B cell (primary cell): ENCODE measurements around the gene EGFLAM. TPM values are rescaled to one million over a fixed set of nuclear protein-coding genes. Genes with fewer than 3 reads are reported as not detected.

Experiments
- ATAC-seq: fragments of 200-7000 bp; cut with Tn5 transposase; one replicate; pipeline ENCODE4 v1.10.0; 2021; ENCODE audit warnings: low read depth, mild to moderate bottlenecking, moderate number of reproducible peaks, moderate library complexity
- CTCF ChIA-PET: fragments of 350-600 bp; sonication (Branson Sonifier 250); formaldehyde crosslinking; loops from one replicate; lab custom pipeline; 2021; ENCODE audit warnings: antibody characterized with exemption, inconsistent platforms; lab: Charles Lee
- POLR2A ChIA-PET: fragments of 350-600 bp; sonication (Branson Sonifier 250); formaldehyde crosslinking; loops from one replicate; lab custom pipeline; 2021; ENCODE audit warnings: antibody characterized with exemption; lab: Charles Lee
- DNase-seq: peaks from one replicate; pipeline ENCODE4 v3.0.0; 2013
- H2AFZ ChIP-seq: 2 replicates; pipeline ENCODE4 v1.6.1; 2012; ENCODE audit warnings: mild to moderate bottlenecking, low read depth, low read length; ENCODE audit not compliant: insufficient read depth, poor library complexity, severe bottlenecking
- H3K27ac ChIP-seq, 2 donors: 1 replicate in 1 of 2; 2 replicates in 1 of 2; pipeline ENCODE4 v1.5.1; 2012 to 2013; ENCODE audit warnings: low read length in 2 of 2, mild to moderate bottlenecking in 2 of 2, moderate library complexity in 1 of 2
- H3K27me3 ChIP-seq, 4 experiments: fragments of 200-600 bp in 1 of 4; sonication (generic) in 1 of 4; replicated peaks in 1 of 4; 1 replicate in 2 of 4; 2 replicates in 2 of 4; pipeline versions ENCODE4 v1.6.1 to v1.7.0; 2013 to 2016; ENCODE audit warnings: low read length in 3 of 4, mild to moderate bottlenecking in 2 of 4, mixed read lengths in 1 of 4, moderate library complexity in 1 of 4; ENCODE audit not compliant: insufficient read depth in 4 of 4, control insufficient read depth in 3 of 4; ENCODE audit errors: control extremely low read depth in 1 of 4
- H3K36me3 ChIP-seq, 2 experiments: replicated peaks in 1 of 2; 1 replicate in 1 of 2; 2 replicates in 1 of 2; pipeline versions ENCODE4 v1.6.1 to v1.7.1; 2013; ENCODE audit warnings: low read length in 1 of 2; ENCODE audit not compliant: insufficient read depth in 2 of 2, control insufficient read depth in 1 of 2; ENCODE audit errors: control extremely low read depth in 1 of 2, extremely low read depth in 1 of 2
- H3K4me1 ChIP-seq, 2 donors: fragments of 200-600 bp in 1 of 2; sonication (generic) in 1 of 2; 1 replicate in 1 of 2; 2 replicates in 1 of 2; pipeline versions ENCODE4 v1.5.1 to v1.6.1; 2013 to 2017; ENCODE audit warnings: low read length in 2 of 2; ENCODE audit not compliant: control insufficient read depth in 2 of 2, insufficient read depth in 2 of 2
- H3K4me2 ChIP-seq: replicated peaks from 2 replicates; pipeline ENCODE3; 2012; ENCODE audit warnings: mild to moderate bottlenecking, low read depth, low read length; ENCODE audit not compliant: poor library complexity, severe bottlenecking
- H3K4me3 ChIP-seq, 5 experiments: fragments of 200-600 bp in 1 of 5; sonication (generic) in 1 of 5; 1 replicate in 3 of 5; 2 replicates in 2 of 5; pipeline versions ENCODE4 v1.5.1 to v1.7.0; 2011 to 2016; ENCODE audit warnings: low read length in 4 of 5, mild to moderate bottlenecking in 4 of 5, low read depth in 2 of 5, control low read depth in 1 of 5, moderate library complexity in 1 of 5; ENCODE audit not compliant: insufficient read depth in 1 of 5; ENCODE audit errors: control extremely low read depth in 1 of 5, extremely low read depth in 1 of 5
- H3K79me2 ChIP-seq: fragments of 200-600 bp; sonication (generic); one replicate; pipeline ENCODE4 v1.6.0; 2016; ENCODE audit warnings: low read length; ENCODE audit not compliant: control insufficient read depth, insufficient read depth
- H3K9ac ChIP-seq: fragments of 200-600 bp; sonication (generic); 2 replicates; pipeline ENCODE4 v1.6.1; 2017; ENCODE audit warnings: mild to moderate bottlenecking, low read length, moderate library complexity
- H3K9me3 ChIP-seq, 3 donors: one replicate each; pipeline versions ENCODE4 v1.6.1 to v1.7.1; 2013; ENCODE audit warnings: low read length in 2 of 3; ENCODE audit not compliant: control insufficient read depth in 2 of 3, insufficient read depth in 1 of 3; ENCODE audit errors: control extremely low read depth in 1 of 3
- H4K20me1 ChIP-seq: 2 replicates; pipeline ENCODE4 v1.6.0; 2012; ENCODE audit warnings: mild to moderate bottlenecking, low read length; ENCODE audit not compliant: insufficient read depth, control insufficient read depth, poor library complexity, severe bottlenecking
- H3K27ac Mint-ChIP-seq: one replicate; pipeline ENCODE4 v1.8.0; 2021; ENCODE audit warnings: mixed read lengths
- H3K27me3 Mint-ChIP-seq: one replicate; pipeline ENCODE4 v1.8.0; 2021; ENCODE audit warnings: mixed read lengths
- H3K4me1 Mint-ChIP-seq: one replicate; pipeline ENCODE4 v1.8.0; 2021; ENCODE audit warnings: mixed read lengths
- H3K4me3 Mint-ChIP-seq: one replicate; pipeline ENCODE4 v1.8.0; 2021; ENCODE audit warnings: mixed read lengths
- H3K9me3 Mint-ChIP-seq: one replicate; pipeline ENCODE4 v1.8.0; 2022; ENCODE audit warnings: mixed read lengths; ENCODE audit not compliant: insufficient read depth
- EZH2 ChIP-seq: IDR thresholded peaks from 2 replicates; pipeline ENCODE4 v1.6.1; 2012; ENCODE audit warnings: borderline replicate concordance, low read depth, mild to moderate bottlenecking, moderate library complexity, low read length; ENCODE audit not compliant: insufficient read depth, poor library complexity, severe bottlenecking
- WGBS: methylation state at CpG from one replicate; pipeline ENCODE4 v1.1.5; 2013; ENCODE audit warnings: missing lambda C conversion rate; ENCODE audit not compliant: insufficient coverage; 5-methylcytosine and 5-hydroxymethylcytosine counted together
- intact Hi-C: fragments of 100-400 bp; cut with micrococcal nuclease; formaldehyde crosslinking; loops from one replicate; pipeline ENCODE4 v1.10.0; 2022
- polyA plus RNA-seq: library from polyadenylated mRNA; depleted of rRNA; stranded (reverse); fragments of >200 nt; gene quantifications from 2 replicates; pipeline ENCODE4 v1.2.3, GENCODE V29; 2012
- total RNA-seq, 2 donors: library from RNA; stranded (reverse); fragments of 120-200 nt in 1 of 2; gene quantifications; 1 replicate in 1 of 2; 2 replicates in 1 of 2; pipeline versions ENCODE4 v1.2.3 to v1.2.4, GENCODE V29; 2013 to 2022
- TF ChIP-seq, protein P1 (sequence below): fragments of 200-600 bp; IDR thresholded peaks from one replicate; pipeline ENCODE4 v1.8.0; 2022; ENCODE audit warnings: antibody characterized with exemption, mild to moderate bottlenecking

The EGFLAM gene
- total and polyA plus RNA-seq, 2 donors (not counting 1 experiment from before 2014, with no cell fraction given): not detected

DNA sequence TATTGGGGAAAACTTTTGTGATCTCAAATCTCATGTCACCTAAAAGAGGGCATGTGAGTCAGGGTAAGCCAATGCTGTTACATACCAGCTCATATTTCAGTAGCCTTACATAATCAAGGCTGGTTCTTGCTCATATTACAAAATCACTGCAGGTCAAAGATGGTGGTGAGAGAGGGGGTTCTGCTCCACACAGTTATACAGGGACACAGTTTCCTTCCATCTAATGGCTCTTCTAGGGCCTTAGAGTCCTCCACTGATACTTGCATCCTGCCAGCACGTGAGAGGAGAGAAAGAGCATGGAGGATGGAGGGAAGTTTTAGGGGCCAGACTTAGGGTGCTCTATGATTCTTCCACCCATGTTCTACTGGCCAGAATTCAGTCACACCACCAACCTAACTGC is 168.1 kb downstream of the EGFLAM start:
- no peaks in the 10 kb centered on the region for H3K9me3 Mint-ChIP-seq
- H3K27ac Mint-ChIP-seq: no peak overlapping the region
- H3K9ac ChIP-seq: no peak overlapping the region
- H3K27me3 ChIP-seq: peaks cover 0 to 20% (median 2%) of the 10 kb centered on the region in 4 experiments
- ChIA-PET POLR2A (no interaction called here), CTCF (interaction anchor here (1.0 kb wide), 1 partner anchor 15 kb away, joined by 6 read pairs; no protein-coding TSS in a partner anchor)
- no peaks in the 10 kb centered on the region for H3K4me1 ChIP-seq
- H3K4me3 ChIP-seq: no peak overlapping the region
- no peaks in the 10 kb centered on the region for H3K9me3 ChIP-seq
- H3K27me3 Mint-ChIP-seq: peaks cover 46% of the 10 kb centered on the region
- H3K79me2 ChIP-seq: no peaks in the 10 kb centered on the region
- no peak overlapping the region for H3K4me3 Mint-ChIP-seq
- DNase-seq (no peak), ATAC-seq (no peak)
- intact Hi-C loops: no loop called here
- H3K36me3 ChIP-seq: no peaks in the 10 kb centered on the region
- H3K4me1 Mint-ChIP-seq: no peaks in the 10 kb centered on the region
- no peak overlapping the region for H3K27ac ChIP-seq
- no peaks in the 10 kb centered on the region for H4K20me1 ChIP-seq
- H3K4me2 ChIP-seq: no peak overlapping the region
- TF ChIP-seq EZH2: no peak
- TF ChIP-seq, protein P1, sequence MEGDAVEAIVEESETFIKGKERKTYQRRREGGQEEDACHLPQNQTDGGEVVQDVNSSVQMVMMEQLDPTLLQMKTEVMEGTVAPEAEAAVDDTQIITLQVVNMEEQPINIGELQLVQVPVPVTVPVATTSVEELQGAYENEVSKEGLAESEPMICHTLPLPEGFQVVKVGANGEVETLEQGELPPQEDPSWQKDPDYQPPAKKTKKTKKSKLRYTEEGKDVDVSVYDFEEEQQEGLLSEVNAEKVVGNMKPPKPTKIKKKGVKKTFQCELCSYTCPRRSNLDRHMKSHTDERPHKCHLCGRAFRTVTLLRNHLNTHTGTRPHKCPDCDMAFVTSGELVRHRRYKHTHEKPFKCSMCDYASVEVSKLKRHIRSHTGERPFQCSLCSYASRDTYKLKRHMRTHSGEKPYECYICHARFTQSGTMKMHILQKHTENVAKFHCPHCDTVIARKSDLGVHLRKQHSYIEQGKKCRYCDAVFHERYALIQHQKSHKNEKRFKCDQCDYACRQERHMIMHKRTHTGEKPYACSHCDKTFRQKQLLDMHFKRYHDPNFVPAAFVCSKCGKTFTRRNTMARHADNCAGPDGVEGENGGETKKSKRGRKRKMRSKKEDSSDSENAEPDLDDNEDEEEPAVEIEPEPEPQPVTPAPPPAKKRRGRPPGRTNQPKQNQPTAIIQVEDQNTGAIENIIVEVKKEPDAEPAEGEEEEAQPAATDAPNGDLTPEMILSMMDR: no peak
- no CpG with 5 or more reads among the region's 1 CpG for WGBS
- no peak overlapping the region for H2AFZ ChIP-seq

DNA sequence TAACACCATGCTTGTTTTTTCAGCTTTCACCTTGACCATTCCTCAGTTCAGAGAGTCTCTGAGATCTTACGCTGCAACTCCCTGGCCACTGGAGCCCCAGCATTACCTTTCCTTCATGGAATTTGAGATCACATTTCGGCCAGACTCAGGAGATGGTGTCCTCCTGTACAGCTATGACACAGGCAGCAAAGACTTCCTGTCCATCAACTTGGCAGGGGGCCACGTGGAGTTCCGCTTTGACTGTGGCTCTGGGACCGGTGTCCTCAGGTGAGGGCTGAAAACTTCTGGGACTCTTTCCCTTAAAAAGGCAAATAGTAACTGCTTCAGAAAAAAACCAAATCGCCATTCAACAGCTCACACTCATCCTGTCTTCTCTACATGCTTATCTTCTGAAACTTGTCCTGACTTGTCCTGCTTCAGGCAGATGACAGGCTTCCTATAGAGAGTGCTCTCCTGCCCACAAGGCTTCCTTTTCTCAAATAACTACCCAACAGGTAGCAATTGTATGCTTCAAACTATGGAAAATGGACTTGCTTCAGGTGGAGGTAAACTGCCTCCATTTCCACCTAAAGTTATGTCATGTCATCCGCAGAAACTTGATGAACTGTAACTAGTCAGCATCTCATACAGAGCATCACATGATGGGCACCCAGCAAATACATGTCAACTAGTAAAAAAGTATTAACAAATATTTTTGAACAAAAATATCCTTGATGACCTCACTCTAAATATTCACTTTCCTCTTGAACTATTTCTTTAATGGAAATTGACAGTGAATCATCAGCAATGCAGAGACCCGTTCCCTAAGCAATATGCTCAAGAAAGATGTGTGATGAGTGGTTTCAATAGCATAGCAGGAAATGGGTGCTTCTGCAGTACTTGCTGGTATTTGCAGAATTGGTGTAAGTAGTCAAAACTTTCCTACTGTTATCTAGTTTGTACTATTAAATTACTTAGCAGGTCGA is 168.9 kb downstream of the EGFLAM start:
- no peaks in the 10 kb centered on the region for H3K9me3 ChIP-seq
- no peaks in the 10 kb centered on the region for H3K9me3 Mint-ChIP-seq
- H3K79me2 ChIP-seq: no peaks in the 10 kb centered on the region
- WGBS: 89% methylated on average over 6 of the region's 9 CpGs
- H3K4me3 Mint-ChIP-seq: no peak overlapping the region
- H3K4me3 ChIP-seq: no peak overlapping the region
- H3K9ac ChIP-seq: no peak overlapping the region
- no peaks in the 10 kb centered on the region for H3K4me1 Mint-ChIP-seq
- H3K27me3 ChIP-seq: peaks cover 0 to 14% (median 2%) of the 10 kb centered on the region in 4 experiments
- H3K4me1 ChIP-seq: no peaks in the 10 kb centered on the region
- POLR2A ChIA-PET: no interaction called here
- CTCF ChIA-PET: interaction anchor here (1.0 kb wide), 1 partner anchor 15 kb away, joined by 6 read pairs; no protein-coding TSS in a partner anchor
- no peak overlapping the region for H2AFZ ChIP-seq
- no peaks in the 10 kb centered on the region for H3K36me3 ChIP-seq
- peaks cover 51% of the 10 kb centered on the region for H3K27me3 Mint-ChIP-seq
- DNase-seq (no peak), ATAC-seq (no peak)
- intact Hi-C loops: no loop called here
- no peak overlapping the region for H3K27ac Mint-ChIP-seq
- H4K20me1 ChIP-seq: no peaks in the 10 kb centered on the region
- no peak overlapping the region for H3K4me2 ChIP-seq
- no peak for TF ChIP-seq EZH2
- TF ChIP-seq, protein P1: no peak
- H3K27ac ChIP-seq: no peak overlapping the region
